Thoracic aorta (tissue), 2 donors: ENCODE measurements around the gene PDGFC. TPM values are rescaled to one million over a fixed set of nuclear protein-coding genes. Genes with fewer than 3 reads are reported as not detected.
A peak's percentile ranks its signal among the peaks of the same experiment; 100 is the strongest.

ENCODE experiments used
- ATAC-seq: fragments of 150-250 bp; one replicate; pipeline ENCODE4 v1.8.0; 2017; ENCODE audit warnings: low read depth; ENCODE audit not compliant: insufficient number of reproducible peaks, low FRiP score
- DNase-seq: peaks from one replicate; pipeline ENCODE4 v3.0.0-alpha.2; 2020; ENCODE audit warnings: low spot score
- H3K27ac ChIP-seq, 2 donors: fragments of 200-600 bp; sonication (generic); 1 replicate in 1 of 2; 2 replicates in 1 of 2; pipeline ENCODE4 v1.5.1; 2016; ENCODE audit warnings: mild to moderate bottlenecking in 2 of 2, moderate library complexity in 2 of 2
- H3K27me3 ChIP-seq: fragments of 200-600 bp; sonication (generic); replicated peaks from 2 replicates; pipeline ENCODE4 v1.6.0; 2016; ENCODE audit warnings: mild to moderate bottlenecking; ENCODE audit not compliant: insufficient read depth
- H3K36me3 ChIP-seq: fragments of 200-600 bp; sonication (generic); one replicate; pipeline ENCODE4 v1.5.1; 2016
- H3K4me1 ChIP-seq, 2 donors: fragments of 200-600 bp; sonication (generic); 1 replicate in 1 of 2; 2 replicates in 1 of 2; pipeline versions ENCODE4 v1.5.1 to v1.6.0; 2016; ENCODE audit warnings: low read depth in 2 of 2, mild to moderate bottlenecking in 1 of 2; ENCODE audit not compliant: control insufficient read depth in 1 of 2
- H3K4me3 ChIP-seq: fragments of 200-600 bp; sonication (generic); 2 replicates; pipeline ENCODE4 v1.5.1; 2016; ENCODE audit warnings: mild to moderate bottlenecking
- H3K9me3 ChIP-seq: fragments of 200-600 bp; sonication (generic); 2 replicates; pipeline ENCODE4 v1.5.1; 2016
- total RNA-seq, 2 donors: library from RNA; depleted of rRNA; stranded (reverse); fragments of >200 nt; gene quantifications; one replicate each; pipeline versions ENCODE4 v1.1.0 to v1.2.3, GENCODE V29; 2016
- TF ChIP-seq, protein P1 (sequence below): fragments of 200-600 bp; sonication (generic); IDR thresholded peaks from one replicate; pipeline ENCODE4 v1.5.1; 2019; ENCODE audit warnings: antibody characterized with exemption

Gene PDGFC
- total RNA-seq, 2 donors from 2014 or later = 31.4 to 32.8 TPM

DNA sequence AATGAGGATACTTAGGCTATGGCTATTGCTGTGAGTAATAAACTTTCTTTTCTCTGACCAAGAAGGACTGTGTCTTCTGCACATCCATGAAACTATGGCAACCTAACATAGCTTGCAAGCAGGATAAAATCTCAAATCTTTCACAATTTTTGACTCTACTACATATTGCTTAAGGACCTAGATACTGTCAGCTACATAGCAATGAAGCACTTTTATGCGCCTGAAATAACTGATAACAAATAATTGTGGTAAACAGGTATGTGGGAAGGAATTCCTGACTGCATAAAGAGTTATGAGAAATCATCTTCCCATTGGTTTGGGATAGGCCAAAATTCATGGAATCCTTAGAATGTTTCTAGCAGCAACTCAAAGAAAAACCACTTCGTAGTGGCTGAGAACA lies 41.2 kb upstream of the PDGFC start:
- H3K4me3 ChIP-seq = no peak overlapping the region
- ATAC-seq = no peak
- TF ChIP-seq, protein P1, sequence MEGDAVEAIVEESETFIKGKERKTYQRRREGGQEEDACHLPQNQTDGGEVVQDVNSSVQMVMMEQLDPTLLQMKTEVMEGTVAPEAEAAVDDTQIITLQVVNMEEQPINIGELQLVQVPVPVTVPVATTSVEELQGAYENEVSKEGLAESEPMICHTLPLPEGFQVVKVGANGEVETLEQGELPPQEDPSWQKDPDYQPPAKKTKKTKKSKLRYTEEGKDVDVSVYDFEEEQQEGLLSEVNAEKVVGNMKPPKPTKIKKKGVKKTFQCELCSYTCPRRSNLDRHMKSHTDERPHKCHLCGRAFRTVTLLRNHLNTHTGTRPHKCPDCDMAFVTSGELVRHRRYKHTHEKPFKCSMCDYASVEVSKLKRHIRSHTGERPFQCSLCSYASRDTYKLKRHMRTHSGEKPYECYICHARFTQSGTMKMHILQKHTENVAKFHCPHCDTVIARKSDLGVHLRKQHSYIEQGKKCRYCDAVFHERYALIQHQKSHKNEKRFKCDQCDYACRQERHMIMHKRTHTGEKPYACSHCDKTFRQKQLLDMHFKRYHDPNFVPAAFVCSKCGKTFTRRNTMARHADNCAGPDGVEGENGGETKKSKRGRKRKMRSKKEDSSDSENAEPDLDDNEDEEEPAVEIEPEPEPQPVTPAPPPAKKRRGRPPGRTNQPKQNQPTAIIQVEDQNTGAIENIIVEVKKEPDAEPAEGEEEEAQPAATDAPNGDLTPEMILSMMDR = no peak

DNA sequence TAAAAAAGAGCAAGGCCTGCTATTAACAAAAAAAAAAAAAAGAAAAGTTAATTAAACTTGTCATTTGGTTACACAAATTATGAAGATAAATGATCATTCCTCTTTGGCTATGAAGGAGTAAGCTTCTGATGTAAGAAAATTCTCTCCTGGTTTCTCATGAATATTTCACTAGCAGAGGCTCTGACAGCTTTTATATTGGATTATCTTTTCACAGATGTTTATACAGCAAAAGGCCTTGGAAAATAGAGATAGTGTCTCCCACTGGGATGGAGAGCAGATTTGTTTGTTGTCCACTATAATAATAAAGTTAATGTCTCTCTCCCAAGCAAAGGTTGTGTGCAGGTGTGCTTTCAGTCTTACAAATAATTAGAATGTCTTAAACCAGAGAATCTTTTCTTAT lies 40.7 kb upstream of the PDGFC start:
- ATAC-seq (no peak), DNase-seq (no peak)
- Histone ChIP-seq H3K4me3 (no peak overlapping the region), H3K27ac (no peak overlapping the region), H3K36me3 (no peaks in the 10 kb centered on the region), H3K27me3 (no peaks in the 10 kb centered on the region), H3K9me3 (no peaks in the 10 kb centered on the region), H3K4me1 (no peaks in the 10 kb centered on the region)
- TF ChIP-seq, protein P1 = no peak

More for the DNA sequence above, 41.2 kb upstream of the PDGFC start:
- Histone ChIP-seq H3K27me3 (no peaks in the 10 kb centered on the region), H3K36me3 (no peaks in the 10 kb centered on the region), H3K4me1 (no peaks in the 10 kb centered on the region), H3K9me3 (no peaks in the 10 kb centered on the region), H3K27ac (no peak overlapping the region)
- DNase-seq = no peak

DNA sequence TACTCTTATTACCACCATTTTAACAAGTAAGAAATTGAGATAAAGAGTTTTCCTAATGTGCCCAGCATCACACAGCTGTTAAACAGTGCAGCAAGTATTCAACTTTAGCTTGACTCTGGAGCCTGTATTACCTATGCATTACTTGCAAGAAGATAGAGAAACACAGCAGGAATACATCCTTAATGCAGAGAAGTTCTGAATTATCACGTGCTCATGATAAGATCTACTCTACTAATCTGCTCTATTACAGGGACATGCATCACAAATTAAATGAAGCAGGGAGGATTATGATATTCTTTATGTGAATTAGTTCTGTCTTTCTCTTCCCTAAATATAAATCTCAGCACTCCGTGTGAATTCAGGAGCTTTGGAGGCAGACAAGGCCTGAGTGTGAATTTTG lies 39.0 kb upstream of the PDGFC start:
- Histone ChIP-seq H3K9me3 (no peaks in the 10 kb centered on the region), H3K4me1 (peaks cover 0 to under 1% of the 10 kb centered on the region in 2 donors), H3K36me3 (no peaks in the 10 kb centered on the region), H3K4me3 (no peak overlapping the region), H3K27ac (no peak overlapping the region), H3K27me3 (no peaks in the 10 kb centered on the region)
- ATAC-seq (no peak), DNase-seq (no peak)
- TF ChIP-seq, protein P1 = no peak

DNA sequence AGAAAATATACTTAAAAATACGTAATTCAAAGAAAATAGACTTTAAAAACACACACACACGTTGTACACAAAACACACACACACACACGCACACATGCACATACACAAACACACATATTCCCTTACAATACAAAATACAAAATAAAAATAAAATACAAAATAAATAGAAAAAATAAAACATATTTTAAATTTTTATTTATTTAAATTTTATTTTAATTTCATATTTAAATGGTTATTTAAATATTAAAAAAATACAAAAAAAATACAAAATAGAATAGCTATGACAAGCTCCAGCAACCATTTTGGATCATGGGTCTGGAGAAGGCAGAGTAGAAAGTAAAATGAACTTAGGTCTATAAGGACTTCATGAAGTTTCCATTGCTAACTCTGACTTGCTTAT lies 34.2 kb upstream of the PDGFC start:
- H3K27me3 ChIP-seq = no peaks in the 10 kb centered on the region
- TF ChIP-seq, protein P1 = no peak
- H3K36me3 ChIP-seq = no peaks in the 10 kb centered on the region
- no peaks in the 10 kb centered on the region for H3K9me3 ChIP-seq
- no peak overlapping the region for H3K4me3 ChIP-seq
- peaks cover 8 to 17% of the 10 kb centered on the region in 2 donors for H3K4me1 ChIP-seq
- no peak overlapping the region for H3K27ac ChIP-seq
- ATAC-seq (no peak), DNase-seq (no peak)

DNA sequence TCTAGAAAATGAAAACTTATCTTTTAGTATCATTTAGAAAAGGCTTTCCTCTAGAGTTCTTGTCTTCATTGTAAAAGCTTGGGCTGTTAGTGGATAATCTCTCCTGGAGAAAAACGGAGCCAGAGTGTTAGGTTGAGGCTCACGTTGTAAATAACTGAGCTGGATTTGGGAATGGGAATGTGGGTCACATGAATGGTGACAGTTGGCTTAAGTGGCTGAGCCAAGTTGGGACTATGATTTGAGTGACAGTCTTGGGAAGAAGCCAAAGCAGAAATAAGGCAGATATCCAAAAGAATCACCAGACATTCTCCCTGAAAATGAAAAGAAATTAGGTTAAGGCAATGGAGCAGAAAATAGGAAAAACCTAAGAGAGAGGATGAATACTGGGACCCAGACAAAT lies 33.6 kb upstream of the PDGFC start:
- H3K36me3 ChIP-seq = no peaks in the 10 kb centered on the region
- no peaks in the 10 kb centered on the region for H3K27me3 ChIP-seq
- no peak for ATAC-seq
- peaks cover 8 to 17% of the 10 kb centered on the region in 2 donors for H3K4me1 ChIP-seq
- DNase-seq = no peak
- peak overlapping the region; percentile 61 to 68 for H3K27ac ChIP-seq
- TF ChIP-seq, protein P1 = no peak
- H3K4me3 ChIP-seq = peak overlapping the region; percentile 24
- no peaks in the 10 kb centered on the region for H3K9me3 ChIP-seq
